GM12891 (cell line): ENCODE data around the gene HDAC8.

ENCODE experiments used
- POLR2A ChIP-seq: IDR thresholded peaks from 2 replicates; pipeline ENCODE4 v1.6.1; 2011; ENCODE audit warnings: low read depth, low read length, control low read depth
- POLR2AphosphoS5 ChIP-seq: IDR thresholded peaks from 2 replicates; pipeline ENCODE4 v1.6.1; 2011; ENCODE audit warnings: low read depth, low read length, control low read depth
- POU2F2 ChIP-seq: IDR thresholded peaks from 2 replicates; pipeline ENCODE4 v1.6.1; 2011; ENCODE audit warnings: low read depth, mild to moderate bottlenecking, control low read depth, low read length, moderate library complexity
- SPI1 ChIP-seq: IDR thresholded peaks from 2 replicates; pipeline ENCODE4 v1.6.1; 2011; ENCODE audit warnings: low read depth, low read length, control low read depth
- TAF1 ChIP-seq: IDR thresholded peaks from 2 replicates; pipeline ENCODE4 v1.6.1; 2011; ENCODE audit warnings: low read depth, low read length, control low read depth

GRCh38 chrX:72573158-72573511 is 492 bp upstream of the HDAC8 start:
- no peak for TF ChIP-seq POLR2AphosphoS5
- no peak for TF ChIP-seq POLR2A
- no peak for TF ChIP-seq TAF1
- no peak for TF ChIP-seq SPI1
- TF ChIP-seq POU2F2 = no peak
